Right atrium auricular region (tissue), 2 donors: ENCODE measurements around the gene GLE1. TPM values are rescaled to one million over a fixed set of nuclear protein-coding genes. Genes with fewer than 3 reads are reported as not detected.
"Not testable (repeated sequence)": the region's sequence is repeated elsewhere in the genome, so short reads cannot be mapped to it uniquely, and the experiment has no call there.

Experiments
- DNase-seq: peaks from one replicate; pipeline ENCODE4 v3.0.0-alpha.2; 2019; ENCODE audit warnings: low spot score
- H3K27ac ChIP-seq, 2 donors: fragments of 200-600 bp; sonication (generic); 1 replicate in 1 of 2; 2 replicates in 1 of 2; pipeline ENCODE4 v1.5.1; 2016 to 2019
- H3K27me3 ChIP-seq, 2 donors: fragments of 200-600 bp; sonication (generic); one replicate each; pipeline versions ENCODE4 v1.5.1 to v1.6.0; 2017 to 2019
- H3K36me3 ChIP-seq: fragments of 200-600 bp; sonication (generic); one replicate; pipeline ENCODE4 v1.5.1; 2016
- H3K4me1 ChIP-seq, 2 donors: fragments of 200-600 bp; sonication (generic); one replicate each; pipeline versions ENCODE4 v1.5.1 to v1.6.0; 2017 to 2019
- H3K4me3 ChIP-seq, 2 donors: fragments of 200-600 bp; sonication (generic); 1 replicate in 1 of 2; 2 replicates in 1 of 2; pipeline ENCODE4 v1.5.1; 2017 to 2019; ENCODE audit warnings: mild to moderate bottlenecking in 1 of 2, moderate library complexity in 1 of 2
- H3K9me3 ChIP-seq, 2 donors: fragments of 200-600 bp; sonication (generic); one replicate each; pipeline ENCODE4 v1.5.1; 2019
- CTCF ChIP-seq, 2 donors: fragments of 200-600 bp; sonication (generic); IDR thresholded peaks; one replicate each; pipeline ENCODE4 v1.5.1; 2019; ENCODE audit warnings: antibody characterized with exemption in 2 of 2
- total RNA-seq, 2 donors: library from RNA; depleted of rRNA; stranded (reverse); fragments of >200 nt; gene quantifications; one replicate each; pipeline ENCODE4 v1.1.0, GENCODE V29; 2016

GLE1 gene
- total RNA-seq, 2 donors from 2014 or later = 14.4 to 18.1 TPM

- no peaks in the 10 kb centered on the region for H3K27me3 ChIP-seq
- TF ChIP-seq CTCF (IDR thresholded peaks at IDR 0.05) = no peak
- no peak for DNase-seq
- no peak overlapping the region for H3K27ac ChIP-seq
- peaks cover 0 to 15% of the 10 kb centered on the region in 2 donors for H3K4me1 ChIP-seq
- no peak overlapping the region for H3K4me3 ChIP-seq
- H3K36me3 ChIP-seq = peaks cover 6% of the 10 kb centered on the region
- no peaks in the 10 kb centered on the region for H3K9me3 ChIP-seq
These were observed 5.6 kb upstream of the GLE1 start for GRCh38 chr9:128498911-128499310.

GRCh38 chr9:128499920-128500319, 4.6 kb upstream of the GLE1 start:
- no peak overlapping the region for H3K4me3 ChIP-seq
- H3K27me3 ChIP-seq = no peaks in the 10 kb centered on the region
- peaks cover 0 to 9% of the 10 kb centered on the region in 2 donors for H3K4me1 ChIP-seq
- no peaks in the 10 kb centered on the region for H3K9me3 ChIP-seq
- DNase-seq = no peak
- no peak overlapping the region for H3K27ac ChIP-seq
- H3K36me3 ChIP-seq = peaks cover 6% of the 10 kb centered on the region
- TF ChIP-seq CTCF (IDR thresholded peaks at IDR 0.05) = no peak

- not testable (repeated sequence) for H3K27ac ChIP-seq, H3K36me3 ChIP-seq, H3K9me3 ChIP-seq, DNase-seq, H3K27me3 ChIP-seq, H3K4me3 ChIP-seq
- peaks cover 0 to 26% of the 10 kb centered on the region in 2 donors for H3K4me1 ChIP-seq
These were observed 1.1 kb upstream of the GLE1 start for GRCh38 chr9:128503415-128503825.

GRCh38 chr9:128503870-128504269, 649 bp upstream of the GLE1 start:
- H3K36me3 ChIP-seq = peaks cover 6% of the 10 kb centered on the region
- TF ChIP-seq CTCF (IDR thresholded peaks at IDR 0.05) = no peak
- H3K4me3 ChIP-seq = peak overlapping the region; percentile 55 to 91
- H3K27ac ChIP-seq = peak overlapping the region in 1 of 2 donors; percentile 82
- H3K9me3 ChIP-seq = no peaks in the 10 kb centered on the region
- H3K4me1 ChIP-seq = peaks cover 0 to 26% of the 10 kb centered on the region in 2 donors
- H3K27me3 ChIP-seq = no peaks in the 10 kb centered on the region
- no peak for DNase-seq

GRCh38 chr9:128505414-128505765, 871 bp downstream of the GLE1 start:
- Histone ChIP-seq H3K27ac (no peak overlapping the region), H3K36me3 (peaks cover 11% of the 10 kb centered on the region), H3K4me1 (peaks cover 0 to 26% of the 10 kb centered on the region in 2 donors), H3K27me3 (no peaks in the 10 kb centered on the region), H3K9me3 (no peaks in the 10 kb centered on the region), H3K4me3 (peak overlapping the region; percentile 55 to 91)
- no peak for DNase-seq
- TF ChIP-seq CTCF (IDR thresholded peaks at IDR 0.05) = no peak

DNA sequence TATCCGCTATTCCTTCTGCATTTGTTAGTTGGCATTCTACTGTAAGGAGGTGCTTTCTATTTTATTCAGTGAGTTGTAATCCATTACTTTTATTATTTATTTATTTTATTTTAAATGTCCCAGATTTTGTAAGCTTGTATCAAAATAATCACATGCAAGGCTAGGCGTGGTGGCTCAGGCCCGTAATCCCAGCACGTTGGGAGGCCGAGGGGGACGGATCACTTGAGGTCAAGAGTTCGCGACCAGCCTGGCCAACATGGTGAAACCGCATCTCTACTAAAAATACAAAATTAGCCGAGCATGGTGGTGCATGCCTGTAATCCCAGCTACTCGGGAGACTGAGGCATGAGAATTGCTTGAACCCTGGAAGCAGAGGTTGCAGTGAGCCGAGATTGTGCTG, 1.4 kb downstream of the GLE1 start:
- not testable (repeated sequence) for H3K4me3 ChIP-seq

GRCh38 chr9:128512820-128513219, 8.3 kb downstream of the GLE1 start:
- no peak for DNase-seq
- Histone ChIP-seq H3K27me3 (no peaks in the 10 kb centered on the region), H3K9me3 (no peaks in the 10 kb centered on the region), H3K4me3 (no peak overlapping the region), H3K4me1 (peaks cover 0 to 6% of the 10 kb centered on the region in 2 donors), H3K36me3 (peaks cover 40% of the 10 kb centered on the region), H3K27ac (no peak overlapping the region)
- TF ChIP-seq CTCF (IDR thresholded peaks at IDR 0.05) = no peak

More for the DNA sequence above, 1.4 kb downstream of the GLE1 start:
- DNase-seq, H3K27me3 ChIP-seq, H3K9me3 ChIP-seq, H3K27ac ChIP-seq: not testable (repeated sequence)
- Histone ChIP-seq H3K36me3 (peaks cover 11% of the 10 kb centered on the region), H3K4me1 (peaks cover 0 to 26% of the 10 kb centered on the region in 2 donors)
